Measurements from ENCODE around the gene PAF1. TPM values are rescaled to one million over a fixed set of nuclear protein-coding genes. Genes with fewer than 3 reads are reported as not detected.
A peak's percentile ranks its signal among the peaks of the same experiment; 100 is the strongest.

PAF1 gene
- total and polyA plus RNA-seq, 2 donors from 2014 or later, result 37.1 to 54.0 TPM

GRCh38 chr19:39355253-39355652 lies 35.7 kb downstream of the PAF1 start:
- H3K27me3 ChIP-seq (ENCODE audit: control insufficient read depth, insufficient read depth, low read length), result no peaks in the 10 kb centered on the region
- H3K9me3 ChIP-seq (ENCODE audit: control insufficient read depth in 2 of 3, insufficient read depth in 1 of 3, low read length in 3 of 3), result no peaks in the 10 kb centered on the region
- intact Hi-C loops (cut with DNase I), result no loop called here
- H3K27ac ChIP-seq (ENCODE audit: low read depth in 2 of 2, low read length in 2 of 2), result no peak overlapping the region
- no peak for TF ChIP-seq CTCF (IDR thresholded peaks at IDR 0.05; ENCODE audit: borderline replicate concordance, extremely low read depth, insufficient read depth)
- peaks cover 2 to 48% (median 35%) of the 10 kb centered on the region in 3 donors for H3K36me3 ChIP-seq (ENCODE audit: control insufficient read depth in 2 of 3, insufficient read depth in 3 of 3, low read length in 3 of 3)
- H3K9ac ChIP-seq (ENCODE audit: low read length in 3 of 3), result no peak overlapping the region
- DNase-seq (no peak), FAIRE-seq (no peak)
- no peaks in the 10 kb centered on the region for H3K4me1 ChIP-seq (ENCODE audit: control insufficient read depth in 2 of 3, insufficient read depth in 2 of 3, low read depth in 1 of 3, low read length in 3 of 3)
- no peak overlapping the region for H3K4me3 ChIP-seq (ENCODE audit: low read length in 3 of 3)

- Histone ChIP-seq H3K4me3 (ENCODE audit: low read length in 3 of 3) (no peak overlapping the region), H3K9ac (ENCODE audit: low read length in 3 of 3) (no peak overlapping the region), H3K4me1 (ENCODE audit: control insufficient read depth in 2 of 3, insufficient read depth in 2 of 3, low read depth in 1 of 3, low read length in 3 of 3) (no peaks in the 10 kb centered on the region), H3K27ac (ENCODE audit: low read depth in 2 of 2, low read length in 2 of 2) (no peak overlapping the region), H3K36me3 (ENCODE audit: control insufficient read depth in 2 of 3, insufficient read depth in 3 of 3, low read length in 3 of 3) (peaks cover 0 to 31% (median 30%) of the 10 kb centered on the region in 3 donors), H3K9me3 (ENCODE audit: control insufficient read depth in 2 of 3, insufficient read depth in 1 of 3, low read length in 3 of 3) (no peaks in the 10 kb centered on the region), H3K27me3 (ENCODE audit: control insufficient read depth, insufficient read depth, low read length) (no peaks in the 10 kb centered on the region)
- intact Hi-C loops (cut with DNase I), result no loop called here
- DNase-seq (peak in 1 of 5 donors; percentile 22), FAIRE-seq (no peak)
- TF ChIP-seq CTCF (IDR thresholded peaks at IDR 0.05; ENCODE audit: borderline replicate concordance, extremely low read depth, insufficient read depth), result no peak
These were observed 38.3 kb downstream of the PAF1 start for GRCh38 chr19:39352381-39353255.

GRCh38 chr19:39351537-39352064 lies 39.3 kb downstream of the PAF1 start:
- peak in 1 of 5 donors; percentile 5 for DNase-seq
- H3K4me3 ChIP-seq (ENCODE audit: low read length in 3 of 3), result no peak overlapping the region
- H3K27ac ChIP-seq (ENCODE audit: low read depth in 2 of 2, low read length in 2 of 2), result no peak overlapping the region
- intact Hi-C loops (cut with DNase I), result no loop called here
- H3K9ac ChIP-seq (ENCODE audit: low read length in 3 of 3), result no peak overlapping the region
- peak; percentile 2 for TF ChIP-seq CTCF (IDR thresholded peaks at IDR 0.05; ENCODE audit: borderline replicate concordance, extremely low read depth, insufficient read depth)
- H3K9me3 ChIP-seq (ENCODE audit: control insufficient read depth in 2 of 3, insufficient read depth in 1 of 3, low read length in 3 of 3), result no peaks in the 10 kb centered on the region
- H3K4me1 ChIP-seq (ENCODE audit: control insufficient read depth in 2 of 3, insufficient read depth in 2 of 3, low read depth in 1 of 3, low read length in 3 of 3), result no peaks in the 10 kb centered on the region
- H3K36me3 ChIP-seq (ENCODE audit: control insufficient read depth in 2 of 3, insufficient read depth in 3 of 3, low read length in 3 of 3), result peaks cover 0 to 21% (median 20%) of the 10 kb centered on the region in 3 donors
- no peaks in the 10 kb centered on the region for H3K27me3 ChIP-seq (ENCODE audit: control insufficient read depth, insufficient read depth, low read length)
- FAIRE-seq, result no peak

Data from kidney (tissue), 14 donors.